Psoas muscle (tissue), 8 donors: Measurements from ENCODE around the gene ELF2. TPM values are rescaled to one million over a fixed set of nuclear protein-coding genes. Genes with fewer than 3 reads are reported as not detected.

ENCODE experiments used
- ATAC-seq, 4 donors: fragments of 200-7000 bp; cut with Tn5 transposase; one replicate each; pipeline ENCODE4 v1.9.1; 2020; ENCODE audit warnings: moderate library complexity in 3 of 4, mild to moderate bottlenecking in 2 of 4
- DNase-seq, 2 donors: peaks; one replicate each; pipeline ENCODE4 v3.0.0-alpha.2; 2020
- H3K27ac ChIP-seq: fragments of 200-600 bp; one replicate; pipeline ENCODE4 v1.8.0; 2022
- H3K27me3 ChIP-seq, 3 donors: fragments of 200-600 bp in 1 of 3; one replicate each; pipeline versions ENCODE4 v1.6.1 to v1.8.0; 2013 to 2022; ENCODE audit warnings: low read length in 2 of 3, mild to moderate bottlenecking in 2 of 3, moderate library complexity in 1 of 3; ENCODE audit not compliant: insufficient read depth in 3 of 3
- H3K36me3 ChIP-seq, 2 donors: fragments of 200-600 bp in 1 of 2; one replicate each; pipeline versions ENCODE4 v1.6.1 to v1.8.0; 2013 to 2022; ENCODE audit warnings: low read depth in 1 of 2, mild to moderate bottlenecking in 1 of 2, moderate library complexity in 1 of 2; ENCODE audit not compliant: insufficient read depth in 1 of 2
- H3K4me1 ChIP-seq: fragments of 200-600 bp; one replicate; pipeline ENCODE4 v1.8.0; 2022
- H3K4me3 ChIP-seq: fragments of 200-600 bp; one replicate; pipeline ENCODE4 v1.8.0; 2022; ENCODE audit warnings: mild to moderate bottlenecking
- H3K9me3 ChIP-seq: fragments of 200-600 bp; one replicate; pipeline ENCODE4 v1.8.0; 2022
- CTCF ChIP-seq: fragments of 200-600 bp; IDR thresholded peaks from one replicate; pipeline ENCODE4 v1.8.0; 2022; ENCODE audit warnings: antibody characterized with exemption
- WGBS, 3 donors: extraction: QIAGEN DNeasy Blood & Tissue Kit; methylation state at CpG; one replicate each; pipeline versions ENCODE4 v1.1.6 to v1.1.7; 2013; 5-methylcytosine and 5-hydroxymethylcytosine counted together
- intact Hi-C, 2 donors: fragments of 100-400 bp; cut with DNase I; formaldehyde crosslinking; loops; one replicate each; pipeline versions ENCODE4 v1.11.0 to v1.14.2; 2022
- polyA plus RNA-seq, 3 donors: library from polyadenylated mRNA; stranded (reverse); fragments of 200-250 nt; gene quantifications; one replicate each; pipeline ENCODE4 v1.2.3, GENCODE V29; 2013
- total RNA-seq, 4 donors: library from RNA; stranded (reverse); fragmentation: NEBNext Ultra II Directional in 2 of 4; extraction: Animal tissue kit (Norgen Biotek cat#: 25700) in 2 of 4; gene quantifications; one replicate each; pipeline versions ENCODE4 v1.2.1 to v1.2.4, GENCODE V29; 2021 to 2023
- donor health status: healthy with polysubstance abuse.
- donor health status: DM: no; HTN: no; CAD: no; lungs with moderate emphysema.
- donor health status: Bipolar disorder and iron deficiency.
- donor health status: healthy.
- donor health status: DM: yes; HTN: yes; CAD: no.
- donor health status: DM: no; HTN: no; CAD: no.
- donor health status: DM: no; HTN: no; CAD: no.
- donor health status: DM: yes; HTN: yes; CAD: no.

The ELF2 gene
- total and polyA plus RNA-seq, 7 donors = 10.3 to 31.7 (median 27.0) TPM

- peaks cover 59% of the 10 kb centered on the region for H3K4me1 ChIP-seq
- intact Hi-C loops = no loop called here
Measured at GRCh38 chr4:139144911-139145551, 32.0 kb downstream of the ELF2 start.

GRCh38 chr4:139144161-139144859 is 32.7 kb downstream of the ELF2 start:
- H3K36me3 ChIP-seq = no peaks in the 10 kb centered on the region
- WGBS, 3 donors = 50 to 74% (median 53%) methylated on average over 7 of the region's 7 CpGs
- no peak for TF ChIP-seq CTCF
- intact Hi-C loops = no loop called here
- H3K4me1 ChIP-seq = peaks cover 59% of the 10 kb centered on the region
- H3K4me3 ChIP-seq = no peak overlapping the region
- ATAC-seq = peak; percentile 62 to 85 (median 70)
- DNase-seq = peak; percentile 51 to 55
- H3K27ac ChIP-seq = peak overlapping the region; percentile 69
- H3K27me3 ChIP-seq = no peaks in the 10 kb centered on the region
- no peaks in the 10 kb centered on the region for H3K9me3 ChIP-seq

More at GRCh38 chr4:139144911-139145551, 32.0 kb downstream of the ELF2 start:
- no peak for TF ChIP-seq CTCF
- H3K27ac ChIP-seq = peak overlapping the region; percentile 69
- no peaks in the 10 kb centered on the region for H3K9me3 ChIP-seq
- 32 to 45% (median 34%) methylated on average over 3 of the region's 3 CpGs for WGBS, 3 donors
- DNase-seq (no peak), ATAC-seq (peak; percentile 65 to 82 (median 74))
- H3K27me3 ChIP-seq = no peaks in the 10 kb centered on the region
- no peaks in the 10 kb centered on the region for H3K36me3 ChIP-seq
- no peak overlapping the region for H3K4me3 ChIP-seq

GRCh38 chr4:139142980-139143379 is 34.0 kb downstream of the ELF2 start:
- DNase-seq = no peak
- ATAC-seq = peak in 2 of 4 donors; percentile 31 to 59
- no peaks in the 10 kb centered on the region for H3K9me3 ChIP-seq
- no peaks in the 10 kb centered on the region for H3K27me3 ChIP-seq
- H3K27ac ChIP-seq = peak overlapping the region; percentile 69
- H3K4me1 ChIP-seq = peaks cover 59% of the 10 kb centered on the region
- intact Hi-C loops = no loop called here
- no peaks in the 10 kb centered on the region for H3K36me3 ChIP-seq
- WGBS, 3 donors = 20 to 31% (median 26%) methylated on average over 2 of the region's 2 CpGs
- no peak overlapping the region for H3K4me3 ChIP-seq
- TF ChIP-seq CTCF = no peak

- Histone ChIP-seq H3K4me1 (peaks cover 56% of the 10 kb centered on the region), H3K9me3 (no peaks in the 10 kb centered on the region), H3K27me3 (no peaks in the 10 kb centered on the region), H3K36me3 (peaks cover 0 to 6% of the 10 kb centered on the region in 2 donors), H3K4me3 (no peak overlapping the region), H3K27ac (no peak overlapping the region)
- ATAC-seq = peak in 1 of 4 donors; percentile 27
- no peak for TF ChIP-seq CTCF
- no peak for DNase-seq
- 29 to 39% (median 33%) methylated on average over 1 of the region's 1 CpG for WGBS, 3 donors
- intact Hi-C loops = no loop called here
Measured at GRCh38 chr4:139142087-139142486, 34.9 kb downstream of the ELF2 start.
